ENCODE results near the gene VPREB1.

VPREB1 gene

GRCh38 chr22:22226448-22227187 is 18.0 kb upstream of the VPREB1 start:
- intact Hi-C loops (cut with micrococcal nuclease), result no loop called here
- no peaks in the 10 kb centered on the region for H3K4me1 Mint-ChIP-seq (ENCODE audit: low read depth)
- H3K27ac Mint-ChIP-seq, result no peak overlapping the region
- H3K9me3 Mint-ChIP-seq, result no peaks in the 10 kb centered on the region
- peaks cover 13% of the 10 kb centered on the region for H3K27me3 Mint-ChIP-seq
- H3K4me3 Mint-ChIP-seq, result no peak overlapping the region
- H3K36me3 Mint-ChIP-seq (ENCODE audit: low read depth), result no peaks in the 10 kb centered on the region

- intact Hi-C loops (cut with micrococcal nuclease), result no loop called here
- no peaks in the 10 kb centered on the region for H3K4me1 Mint-ChIP-seq (ENCODE audit: low read depth)
- H3K36me3 Mint-ChIP-seq (ENCODE audit: low read depth), result no peaks in the 10 kb centered on the region
- H3K27ac Mint-ChIP-seq, result no peak overlapping the region
- no peaks in the 10 kb centered on the region for H3K9me3 Mint-ChIP-seq
- H3K4me3 Mint-ChIP-seq, result no peak overlapping the region
- H3K27me3 Mint-ChIP-seq, result peaks cover 13% of the 10 kb centered on the region
These were observed 16.2 kb upstream of the VPREB1 start for GRCh38 chr22:22228421-22228820.

- intact Hi-C loops (cut with micrococcal nuclease), result no loop called here
- H3K27me3 Mint-ChIP-seq, result peaks cover 13% of the 10 kb centered on the region
- H3K4me1 Mint-ChIP-seq (ENCODE audit: low read depth), result no peaks in the 10 kb centered on the region
- H3K9me3 Mint-ChIP-seq, result no peaks in the 10 kb centered on the region
- H3K4me3 Mint-ChIP-seq, result no peak overlapping the region
- H3K27ac Mint-ChIP-seq, result no peak overlapping the region
- no peaks in the 10 kb centered on the region for H3K36me3 Mint-ChIP-seq (ENCODE audit: low read depth)
These were observed 15.7 kb upstream of the VPREB1 start for GRCh38 chr22:22228921-22229320.

GRCh38 chr22:22229683-22230420 is 14.7 kb upstream of the VPREB1 start:
- no peaks in the 10 kb centered on the region for H3K36me3 Mint-ChIP-seq (ENCODE audit: low read depth)
- H3K4me3 Mint-ChIP-seq, result no peak overlapping the region
- H3K9me3 Mint-ChIP-seq, result no peaks in the 10 kb centered on the region
- peaks cover 13% of the 10 kb centered on the region for H3K27me3 Mint-ChIP-seq
- intact Hi-C loops (cut with micrococcal nuclease), result no loop called here
- H3K27ac Mint-ChIP-seq, result no peak overlapping the region
- no peaks in the 10 kb centered on the region for H3K4me1 Mint-ChIP-seq (ENCODE audit: low read depth)

- Mint-ChIP-seq H3K36me3 (ENCODE audit: low read depth) (no peaks in the 10 kb centered on the region), H3K9me3 (no peaks in the 10 kb centered on the region), H3K4me1 (ENCODE audit: low read depth) (no peaks in the 10 kb centered on the region), H3K27me3 (peaks cover 13% of the 10 kb centered on the region), H3K27ac (no peak overlapping the region), H3K4me3 (no peak overlapping the region)
- intact Hi-C loops (cut with micrococcal nuclease), result no loop called here
These were observed 14.1 kb upstream of the VPREB1 start for GRCh38 chr22:22230438-22230837.

- Mint-ChIP-seq H3K27ac (no peak overlapping the region), H3K27me3 (peaks cover 13% of the 10 kb centered on the region), H3K4me3 (no peak overlapping the region), H3K9me3 (no peaks in the 10 kb centered on the region), H3K36me3 (ENCODE audit: low read depth) (no peaks in the 10 kb centered on the region), H3K4me1 (ENCODE audit: low read depth) (no peaks in the 10 kb centered on the region)
- intact Hi-C loops (cut with micrococcal nuclease), result no loop called here
These were observed 11.5 kb upstream of the VPREB1 start for GRCh38 chr22:22233081-22233480.

- Mint-ChIP-seq H3K9me3 (no peaks in the 10 kb centered on the region), H3K36me3 (ENCODE audit: low read depth) (no peaks in the 10 kb centered on the region), H3K27me3 (no peaks in the 10 kb centered on the region), H3K4me3 (no peak overlapping the region), H3K27ac (no peak overlapping the region), H3K4me1 (ENCODE audit: low read depth) (no peaks in the 10 kb centered on the region)
- intact Hi-C loops (cut with micrococcal nuclease), result loop anchor here (2.0 to 5.0 kb wide), 2 partner anchors 29 to 78 kb away; no protein-coding TSS in a partner anchor
These were observed 9.0 kb upstream of the VPREB1 start for GRCh38 chr22:22235558-22235957.

- Mint-ChIP-seq H3K4me3 (no peak overlapping the region), H3K27ac (no peak overlapping the region), H3K36me3 (ENCODE audit: low read depth) (no peaks in the 10 kb centered on the region), H3K4me1 (ENCODE audit: low read depth) (no peaks in the 10 kb centered on the region), H3K27me3 (no peaks in the 10 kb centered on the region), H3K9me3 (no peaks in the 10 kb centered on the region)
- intact Hi-C loops (cut with micrococcal nuclease), result loop anchor here (5.0 kb wide), 1 partner anchor 80 kb away; no protein-coding TSS in a partner anchor
These were observed 7.1 kb upstream of the VPREB1 start for GRCh38 chr22:22237521-22237920.

GRCh38 chr22:22239311-22239939 is 5.2 kb upstream of the VPREB1 start:
- no peaks in the 10 kb centered on the region for H3K9me3 Mint-ChIP-seq
- no peak overlapping the region for H3K27ac Mint-ChIP-seq
- peaks cover 4% of the 10 kb centered on the region for H3K27me3 Mint-ChIP-seq
- peaks cover 5% of the 10 kb centered on the region for H3K4me1 Mint-ChIP-seq (ENCODE audit: low read depth)
- H3K36me3 Mint-ChIP-seq (ENCODE audit: low read depth), result no peaks in the 10 kb centered on the region
- no peak overlapping the region for H3K4me3 Mint-ChIP-seq
- intact Hi-C loops (cut with micrococcal nuclease), result loop anchor here (5.0 kb wide), 1 partner anchor 82 kb away; no protein-coding TSS in a partner anchor

GRCh38 chr22:22241554-22241898 is 3.1 kb upstream of the VPREB1 start:
- Mint-ChIP-seq H3K4me3 (no peak overlapping the region), H3K27me3 (peaks cover 9% of the 10 kb centered on the region), H3K4me1 (ENCODE audit: low read depth) (peaks cover 8% of the 10 kb centered on the region), H3K9me3 (no peaks in the 10 kb centered on the region), H3K36me3 (ENCODE audit: low read depth) (no peaks in the 10 kb centered on the region), H3K27ac (no peak overlapping the region)
- intact Hi-C loops (cut with micrococcal nuclease), result no loop called here

GRCh38 chr22:22242488-22242887 is 2.1 kb upstream of the VPREB1 start:
- peaks cover 8% of the 10 kb centered on the region for H3K4me1 Mint-ChIP-seq (ENCODE audit: low read depth)
- no peaks in the 10 kb centered on the region for H3K9me3 Mint-ChIP-seq
- intact Hi-C loops (cut with micrococcal nuclease), result no loop called here
- peaks cover 9% of the 10 kb centered on the region for H3K27me3 Mint-ChIP-seq
- no peak overlapping the region for H3K27ac Mint-ChIP-seq
- H3K36me3 Mint-ChIP-seq (ENCODE audit: low read depth), result no peaks in the 10 kb centered on the region
- H3K4me3 Mint-ChIP-seq, result no peak overlapping the region

GRCh38 chr22:22243033-22243680 is 1.4 kb upstream of the VPREB1 start:
- Mint-ChIP-seq H3K4me1 (ENCODE audit: low read depth) (peaks cover 8% of the 10 kb centered on the region), H3K27ac (no peak overlapping the region), H3K4me3 (no peak overlapping the region), H3K9me3 (no peaks in the 10 kb centered on the region), H3K36me3 (ENCODE audit: low read depth) (no peaks in the 10 kb centered on the region), H3K27me3 (peaks cover 9% of the 10 kb centered on the region)
- intact Hi-C loops (cut with micrococcal nuclease), result no loop called here

- Mint-ChIP-seq H3K27me3 (peaks cover 9% of the 10 kb centered on the region), H3K4me3 (no peak overlapping the region), H3K9me3 (no peaks in the 10 kb centered on the region), H3K36me3 (ENCODE audit: low read depth) (no peaks in the 10 kb centered on the region), H3K27ac (no peak overlapping the region), H3K4me1 (ENCODE audit: low read depth) (peaks cover 13% of the 10 kb centered on the region)
- intact Hi-C loops (cut with micrococcal nuclease), result no loop called here
These were observed 797 bp downstream of the VPREB1 start for GRCh38 chr22:22245256-22245909.

All from dendritic cell treated with granulocyte-macrophage colony-stimulating factor and Interleukin-4, amounts not matched to agents 40 ng/mL and 50 ng/mL, for 4 days (primary cell).